Duodenal mucosa (tissue), 2 donors: Measurements from ENCODE around the gene FBLN2.

ENCODE experiments used
- H3K27ac ChIP-seq: one replicate; pipeline ENCODE4 v1.7.0; 2013; ENCODE audit warnings: low read depth, low read length
- H3K27me3 ChIP-seq, 2 donors: one replicate each; pipeline ENCODE4 v1.7.0; 2013; ENCODE audit warnings: low read length in 2 of 2, control low read depth in 1 of 2; ENCODE audit not compliant: insufficient read depth in 2 of 2, control insufficient read depth in 1 of 2
- H3K36me3 ChIP-seq, 2 donors: one replicate each; pipeline ENCODE4 v1.7.0; 2013; ENCODE audit warnings: low read length in 2 of 2, control low read depth in 1 of 2; ENCODE audit not compliant: insufficient read depth in 2 of 2, control insufficient read depth in 1 of 2
- H3K4me1 ChIP-seq, 2 donors: one replicate each; pipeline ENCODE4 v1.7.0; 2013; ENCODE audit warnings: low read length in 2 of 2, control low read depth in 1 of 2; ENCODE audit not compliant: insufficient read depth in 2 of 2, control insufficient read depth in 1 of 2
- H3K4me3 ChIP-seq, 2 donors: one replicate each; pipeline ENCODE4 v1.7.0; 2013; ENCODE audit warnings: low read length in 2 of 2, low read depth in 1 of 2
- H3K9ac ChIP-seq, 2 donors: one replicate each; pipeline ENCODE4 v1.7.0; 2013; ENCODE audit warnings: low read length in 2 of 2, low read depth in 1 of 2
- H3K9me3 ChIP-seq, 2 donors: one replicate each; pipeline ENCODE4 v1.7.0; 2013; ENCODE audit warnings: low read length in 2 of 2, control low read depth in 1 of 2; ENCODE audit not compliant: control insufficient read depth in 1 of 2

FBLN2 gene

DNA sequence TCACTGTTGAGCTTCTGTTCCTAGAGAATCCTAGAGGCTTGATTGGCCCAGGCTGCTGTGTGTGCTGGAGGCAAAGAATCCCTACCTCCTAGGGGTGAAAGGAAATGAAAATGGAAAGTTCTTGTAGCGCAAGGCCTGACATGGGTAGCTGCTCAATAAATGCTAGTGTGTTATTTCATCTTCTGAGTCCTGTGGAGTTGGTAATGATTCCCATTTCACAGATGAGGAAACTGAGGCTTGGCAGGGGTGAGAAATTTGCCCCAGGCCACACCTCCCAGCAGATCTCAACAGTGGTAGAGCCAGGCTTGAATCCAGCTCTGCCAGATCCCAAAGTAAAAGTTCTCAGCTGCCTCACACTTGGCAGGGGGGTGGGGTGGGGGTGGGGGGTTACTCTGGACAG, 42.7 kb upstream of the FBLN2 start:
- no peak overlapping the region for H3K9ac ChIP-seq
- no peak overlapping the region for H3K27ac ChIP-seq
- no peaks in the 10 kb centered on the region for H3K4me1 ChIP-seq
- H3K9me3 ChIP-seq: no peaks in the 10 kb centered on the region
- H3K4me3 ChIP-seq: no peak overlapping the region
- no peaks in the 10 kb centered on the region for H3K27me3 ChIP-seq
- H3K36me3 ChIP-seq: peaks cover 5 to 10% of the 10 kb centered on the region in 2 donors

GRCh38 chr3:13506680-13507079, 42.2 kb upstream of the FBLN2 start:
- no peak overlapping the region for H3K9ac ChIP-seq
- H3K27ac ChIP-seq: no peak overlapping the region
- H3K4me3 ChIP-seq: no peak overlapping the region
- no peaks in the 10 kb centered on the region for H3K9me3 ChIP-seq
- H3K4me1 ChIP-seq: no peaks in the 10 kb centered on the region
- peaks cover 5 to 10% of the 10 kb centered on the region in 2 donors for H3K36me3 ChIP-seq
- no peaks in the 10 kb centered on the region for H3K27me3 ChIP-seq

DNA sequence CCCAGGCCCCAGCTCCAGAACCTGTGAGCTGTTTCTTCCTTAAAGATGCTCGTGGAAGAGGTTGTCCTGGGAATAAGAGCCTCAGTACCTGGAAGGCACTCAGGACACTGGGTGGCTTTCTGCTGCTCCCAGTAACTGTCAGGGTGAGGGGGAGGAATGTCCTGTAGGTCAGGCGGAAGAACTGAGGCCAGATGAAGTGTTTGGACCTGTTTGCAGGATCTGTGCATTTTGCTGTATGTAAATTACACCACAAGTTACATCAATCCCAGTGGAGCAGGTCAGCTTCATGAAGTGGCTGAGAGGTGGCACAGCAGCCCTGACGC, 41.7 kb upstream of the FBLN2 start:
- peaks cover 5 to 10% of the 10 kb centered on the region in 2 donors for H3K36me3 ChIP-seq

GRCh38 chr3:13507570-13508339, 41.2 kb upstream of the FBLN2 start:
- no peak overlapping the region for H3K4me3 ChIP-seq
- H3K4me1 ChIP-seq: no peaks in the 10 kb centered on the region
- peaks cover 2 to 10% of the 10 kb centered on the region in 2 donors for H3K36me3 ChIP-seq
- H3K9me3 ChIP-seq: no peaks in the 10 kb centered on the region
- no peak overlapping the region for H3K27ac ChIP-seq
- no peak overlapping the region for H3K9ac ChIP-seq
- H3K27me3 ChIP-seq: no peaks in the 10 kb centered on the region

More for the DNA sequence above, 41.7 kb upstream of the FBLN2 start:
- H3K4me3 ChIP-seq: no peak overlapping the region
- H3K9me3 ChIP-seq: no peaks in the 10 kb centered on the region
- H3K27me3 ChIP-seq: no peaks in the 10 kb centered on the region
- no peaks in the 10 kb centered on the region for H3K4me1 ChIP-seq
- H3K9ac ChIP-seq: no peak overlapping the region
- H3K27ac ChIP-seq: no peak overlapping the region

GRCh38 chr3:13508496-13508895, 40.4 kb upstream of the FBLN2 start:
- H3K4me3 ChIP-seq: no peak overlapping the region
- H3K36me3 ChIP-seq: peaks cover 0 to 10% of the 10 kb centered on the region in 2 donors
- H3K27ac ChIP-seq: no peak overlapping the region
- H3K9ac ChIP-seq: no peak overlapping the region
- H3K4me1 ChIP-seq: no peaks in the 10 kb centered on the region
- H3K27me3 ChIP-seq: no peaks in the 10 kb centered on the region
- H3K9me3 ChIP-seq: no peaks in the 10 kb centered on the region

DNA sequence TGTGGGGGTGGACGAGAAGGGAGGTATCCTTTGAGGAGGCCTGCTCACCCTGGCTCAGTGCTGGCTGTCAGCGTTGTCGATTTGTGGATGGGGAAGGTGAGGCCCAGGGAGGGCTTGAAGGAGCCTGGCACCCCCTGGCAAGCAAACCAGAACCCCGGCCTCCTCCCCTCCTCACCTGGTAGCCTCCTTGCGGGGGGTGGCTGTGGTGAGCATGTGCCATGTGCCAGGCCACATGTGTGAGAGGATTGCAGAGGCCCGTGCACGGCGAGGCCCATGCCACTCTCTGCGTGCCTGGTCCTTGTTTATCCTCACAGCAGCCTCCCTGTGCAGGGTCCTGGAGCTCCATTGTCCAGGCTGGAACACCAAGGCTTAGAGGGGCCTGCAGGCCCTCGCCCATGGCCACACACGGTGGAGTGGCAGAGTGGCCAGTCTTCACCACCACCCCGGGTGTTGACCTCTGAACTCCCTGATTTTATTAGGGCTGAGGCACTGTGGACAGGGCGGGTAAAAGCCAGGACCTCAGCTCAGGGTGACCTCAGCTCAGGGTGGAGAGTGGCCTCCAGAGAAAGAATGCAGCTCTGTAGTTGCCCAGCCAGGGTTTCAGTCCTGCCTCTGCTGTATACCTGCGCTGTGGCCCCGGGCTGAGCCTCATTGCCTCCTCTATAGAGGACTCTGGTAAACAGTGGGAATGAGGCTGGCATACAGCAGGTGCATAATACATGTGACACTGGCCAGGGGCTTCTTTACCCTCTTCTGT, 39.7 kb upstream of the FBLN2 start:
- no peak overlapping the region for H3K9ac ChIP-seq
- peaks cover 0 to 9% of the 10 kb centered on the region in 2 donors for H3K36me3 ChIP-seq
- no peak overlapping the region for H3K4me3 ChIP-seq
- no peaks in the 10 kb centered on the region for H3K27me3 ChIP-seq
- no peak overlapping the region for H3K27ac ChIP-seq
- H3K4me1 ChIP-seq: no peaks in the 10 kb centered on the region
- H3K9me3 ChIP-seq: no peaks in the 10 kb centered on the region

GRCh38 chr3:13509816-13510192, 39.1 kb upstream of the FBLN2 start:
- H3K27ac ChIP-seq: no peak overlapping the region
- H3K27me3 ChIP-seq: no peaks in the 10 kb centered on the region
- H3K36me3 ChIP-seq: peaks cover 0 to 4% of the 10 kb centered on the region in 2 donors
- H3K4me1 ChIP-seq: no peaks in the 10 kb centered on the region
- H3K9ac ChIP-seq: no peak overlapping the region
- no peak overlapping the region for H3K4me3 ChIP-seq
- no peaks in the 10 kb centered on the region for H3K9me3 ChIP-seq

DNA sequence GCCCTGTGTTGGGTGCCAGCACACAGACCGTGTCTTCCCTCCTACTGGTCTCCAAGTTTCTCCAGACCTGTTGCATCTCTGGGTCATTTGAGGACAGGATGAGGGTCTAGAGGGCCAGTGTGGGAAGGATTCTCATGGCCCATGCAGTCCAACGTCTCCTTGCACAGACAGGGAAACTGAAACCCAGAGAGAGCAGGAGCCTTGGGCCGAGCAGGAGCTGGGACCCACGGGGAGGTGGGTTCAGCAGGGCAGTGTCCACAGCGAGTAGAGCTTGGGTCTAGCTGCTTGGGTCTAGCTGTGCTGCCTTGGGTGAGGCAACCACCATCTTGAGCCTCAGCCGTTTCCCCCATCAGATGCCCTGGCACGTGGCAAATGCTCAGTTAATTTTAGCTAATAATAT, 36.5 kb upstream of the FBLN2 start:
- H3K4me3 ChIP-seq: no peak overlapping the region
- H3K36me3 ChIP-seq: no peaks in the 10 kb centered on the region
- no peaks in the 10 kb centered on the region for H3K9me3 ChIP-seq
- H3K4me1 ChIP-seq: no peaks in the 10 kb centered on the region
- H3K9ac ChIP-seq: no peak overlapping the region
- H3K27me3 ChIP-seq: no peaks in the 10 kb centered on the region
- H3K27ac ChIP-seq: no peak overlapping the region

- Histone ChIP-seq H3K27me3 (no peaks in the 10 kb centered on the region), H3K9me3 (no peaks in the 10 kb centered on the region), H3K4me3 (no peak overlapping the region), H3K27ac (no peak overlapping the region), H3K4me1 (no peaks in the 10 kb centered on the region), H3K36me3 (no peaks in the 10 kb centered on the region), H3K9ac (no peak overlapping the region)
These were observed 35.6 kb upstream of the FBLN2 start for GRCh38 chr3:13513051-13513912.
